ENCODE results near the gene ZNF813. TPM values are rescaled to one million over a fixed set of nuclear protein-coding genes. Genes with fewer than 3 reads are reported as not detected.
A peak's percentile ranks its signal among the peaks of the same experiment; 100 is the strongest.

The ZNF813 gene
- polyA plus RNA-seq, 2 of the 4 experiments (the other 2 are of a cell fraction) = 0.30 to 0.78 TPM

- Histone ChIP-seq H3K9me3 (peaks cover 28% of the 10 kb centered on the region), H3K4me3 (peak overlapping the region; percentile 56), H3K4me1 (0 out of 3 replicates have a peak, but pooled peaks cover 3% of the 10 kb centered on the region), H3K4me2 (peak overlapping the region; percentile 69), H3K27ac (peak overlapping the region; percentile 68 to 87)
- ChIA-PET CTCF (interaction anchor here (0.6 to 0.8 kb wide), 2 partner anchors 16 to 85 kb away, joined by 3 read pairs; no protein-coding TSS in a partner anchor), POLR2A (interaction anchor here (1.6 kb wide), 1 partner anchor 16 kb away, joined by 4 read pairs; no protein-coding TSS in a partner anchor)
- ATAC-seq (no peak), DNase-seq (ENCODE audit: low read depth in 1 of 2, low spot score in 1 of 2) (no peak), FAIRE-seq (no peak)
- WGBS (ENCODE audit: missing lambda C conversion rate) = 88% methylated on average over 11 of the region's 11 CpGs
- TF ChIP-seq MAX (IDR thresholded peaks at IDR 0.05) (no peak), USF2 (IDR thresholded peaks at IDR 0.05) (no peak), RNF2 (IDR thresholded peaks at IDR 0.05; ENCODE audit: borderline replicate concordance, low read depth) (no peak), RCOR1 (IDR thresholded peaks at IDR 0.05; ENCODE audit: low read depth, low read length) (no peak), E2F6 (IDR thresholded peaks at IDR 0.05; ENCODE audit: borderline replicate concordance, low read depth) (no peak), CHD4 (IDR thresholded peaks at IDR 0.05; ENCODE audit: borderline replicate concordance) (no peak), PHF8 (IDR thresholded peaks at IDR 0.05; ENCODE audit: borderline replicate concordance, low read depth) (no peak)
These were observed 69.6 kb downstream of the ZNF813 start for GRCh38 chr19:53537121-53537520.

GRCh38 chr19:53537521-53538377 is 70.2 kb downstream of the ZNF813 start, which contains the start of gene ZNF331:
Gene ZNF331, plus strand, starts transcription at chr19:53538145. Its CDS starts 31,232 bp downstream, at chr19:53569377.
- H3K4me2 ChIP-seq = peak within 1 kb of the TSS; percentile 69
- ATAC-seq = peak; percentile 84 to 88
- H3K9me3 ChIP-seq = peaks cover 24% of the 10 kb centered on the region
- no peak for TF ChIP-seq JUNB (IDR thresholded peaks at IDR 0.05)
- peak in 1 of 2 experiments; percentile 62; a peak in 2 of 5 replicates for TF ChIP-seq JUN (IDR thresholded peaks at IDR 0.05)
- TF ChIP-seq ATOH8 (CRISPR knock-in tag; IDR thresholded peaks at IDR 0.05; ENCODE audit: low read depth) = peak; percentile 14; the same call in 1 of the 2 replicates
- TF ChIP-seq BCL3 (IDR thresholded peaks at IDR 0.05) = no peak
- no peak for TF ChIP-seq RARB (CRISPR knock-in tag; IDR thresholded peaks at IDR 0.05)
- TF ChIP-seq HOXB5 (CRISPR knock-in tag; IDR thresholded peaks at IDR 0.05) = peak; percentile 41; the same call in 1 of the 2 replicates
- TF ChIP-seq NPAS2 (CRISPR knock-in tag; IDR thresholded peaks at IDR 0.05; ENCODE audit: borderline replicate concordance) = peak; percentile 83; the same call in 1 of the 2 replicates
- no peak; the same call in 1 of the 2 replicates for TF ChIP-seq FOSB (CRISPR knock-in tag; IDR thresholded peaks at IDR 0.05)
- TF ChIP-seq RAD21 (conservative IDR thresholded peaks at IDR 0.05 in 1 of 2, IDR thresholded peaks at IDR 0.05 in 1 of 2) = no peak
- peak; percentile 50 for TF ChIP-seq POLR2A (IDR thresholded peaks at IDR 0.05; ENCODE audit: low read length)
- peak; percentile 30; the same call in 1 of the 2 replicates for TF ChIP-seq TP53 (CRISPR knock-in tag; IDR thresholded peaks at IDR 0.05)
- TF ChIP-seq BHLHE40 (IDR thresholded peaks at IDR 0.05; ENCODE audit: low read depth, low read length) = 0 out of 2 replicates have a peak, but pooled peaks have one; percentile 7
- no peak for TF ChIP-seq FOSL2 (IDR thresholded peaks at IDR 0.05)
- peak; percentile 50; the same call in 1 of the 2 replicates for TF ChIP-seq FOSL2 (CRISPR knock-in tag; IDR thresholded peaks at IDR 0.05)
- peak; percentile 65 for TF ChIP-seq E2F6 (IDR thresholded peaks at IDR 0.05; ENCODE audit: borderline replicate concordance, low read depth)
- TF ChIP-seq MYC (IDR thresholded peaks at IDR 0.05; ENCODE audit: borderline replicate concordance, low read length) = peak; percentile 90
- TF ChIP-seq POLR2AphosphoS2 (conservative IDR thresholded peaks at IDR 0.05; ENCODE audit: low read length) = no peak
- TF ChIP-seq HOXA7 (CRISPR knock-in tag; IDR thresholded peaks at IDR 0.05) = no peak
- peak; percentile 36; the same call in 1 of the 2 replicates for TF ChIP-seq HOXB13 (CRISPR knock-in tag; IDR thresholded peaks at IDR 0.05; ENCODE audit: low read depth)
- TF ChIP-seq EHMT2 (IDR thresholded peaks at IDR 0.05; ENCODE audit: low read depth) = no peak
- peak; percentile 73 for TF ChIP-seq USF2 (IDR thresholded peaks at IDR 0.05)
- TF ChIP-seq MAX (IDR thresholded peaks at IDR 0.05) = peak; percentile 98
- ChIA-PET POLR2A (interaction anchor here (1.6 kb wide), 1 partner anchor 17 kb away, joined by 4 read pairs; no protein-coding TSS in a partner anchor), CTCF (no interaction called here)
- no peak for FAIRE-seq
- 0 out of 3 replicates have a peak, but pooled peaks cover 3% of the 10 kb centered on the region for H3K4me1 ChIP-seq
- WGBS (ENCODE audit: missing lambda C conversion rate) = 68% methylated on average over 66 of the region's 81 CpGs
- DNase-seq (ENCODE audit: low read depth in 1 of 2, low spot score in 1 of 2) = peak; percentile 60 to 86
- H3K27ac ChIP-seq = peak within 1 kb of the TSS; percentile 68 to 87
- H3K4me3 ChIP-seq = peak within 1 kb of the TSS; percentile 56
